Karpas-422 (cell line): ENCODE results near the gene LRRC1. TPM values are rescaled to one million over a fixed set of nuclear protein-coding genes. Genes with fewer than 3 reads are reported as not detected.

Source experiments
- DNase-seq: peaks from one replicate; pipeline ENCODE4 v3.0.0-alpha.2; 2015
- H2AFZ ChIP-seq: fragments of 200-600 bp; sonication (generic); 2 replicates; pipeline ENCODE4 v1.6.1; 2014; ENCODE audit warnings: antibody characterized with exemption, low read length, mixed read lengths
- H3K27ac ChIP-seq: fragments of 200-600 bp; sonication (generic); 2 replicates; pipeline ENCODE4 v1.5.1; 2014; ENCODE audit warnings: mild to moderate bottlenecking, low read length, moderate library complexity
- H3K27me3 ChIP-seq: fragments of 200-600 bp; sonication (generic); 2 replicates; pipeline ENCODE4 v1.6.1; 2014; ENCODE audit warnings: low read length, mixed read lengths
- H3K36me3 ChIP-seq: fragments of 200-600 bp; sonication (generic); 2 replicates; pipeline ENCODE4 v1.6.1; 2014; ENCODE audit warnings: low read length, mixed read lengths; ENCODE audit not compliant: insufficient read depth
- H3K4me1 ChIP-seq: fragments of 200-600 bp; sonication (generic); 2 replicates; pipeline ENCODE4 v1.6.1; 2014; ENCODE audit warnings: mild to moderate bottlenecking, low read length, mixed read lengths
- H3K4me2 ChIP-seq: fragments of 200-600 bp; sonication (generic); 2 replicates; pipeline ENCODE4 v1.6.1; 2014; ENCODE audit warnings: low read length, low read depth, mild to moderate bottlenecking; ENCODE audit not compliant: poor library complexity, severe bottlenecking
- H3K4me3 ChIP-seq: fragments of 200-600 bp; sonication (generic); 2 replicates; pipeline ENCODE4 v1.5.1; 2014; ENCODE audit warnings: mild to moderate bottlenecking, antibody characterized with exemption, low read length, mixed read lengths
- H3K79me2 ChIP-seq: fragments of 200-600 bp; sonication (generic); 2 replicates; pipeline ENCODE4 v1.6.1; 2014; ENCODE audit warnings: mild to moderate bottlenecking, low read length, mixed read lengths
- H3K9ac ChIP-seq: fragments of 200-600 bp; sonication (generic); 2 replicates; pipeline ENCODE4 v1.6.0; 2014; ENCODE audit warnings: low read length
- H3K9me2 ChIP-seq: fragments of 200-600 bp; sonication (generic), shearing (Covaris generic); replicated peaks from 2 replicates; pipeline ENCODE4 v1.6.0; 2014; ENCODE audit warnings: mild to moderate bottlenecking, low read length, moderate library complexity; ENCODE audit not compliant: insufficient read depth
- H3K9me3 ChIP-seq: fragments of 300-700, 200-600 bp; sonication (generic); 2 replicates; pipeline ENCODE4 v1.6.1; 2014; ENCODE audit warnings: low read length, mixed read lengths
- H4K20me1 ChIP-seq: fragments of 200-600 bp; sonication (generic); 2 replicates; pipeline ENCODE4 v1.6.1; 2014; ENCODE audit warnings: mild to moderate bottlenecking, antibody characterized with exemption, low read length, low read depth; ENCODE audit not compliant: insufficient read depth
- total RNA-seq: library from RNA; depleted of rRNA; stranded (reverse); fragments of >200 nt; shearing (Covaris generic); gene quantifications from 2 replicates; pipeline ENCODE4 v1.2.3, GENCODE V29; 2014; ENCODE audit warnings: low replicate concordance

The LRRC1 gene
- total RNA-seq, 1 experiment from 2014 or later: 0.15 TPM

- H3K79me2 ChIP-seq: no peaks in the 10 kb centered on the region
- no peaks in the 10 kb centered on the region for H3K27me3 ChIP-seq
- no peak overlapping the region for H3K9ac ChIP-seq
- H3K36me3 ChIP-seq: no peaks in the 10 kb centered on the region
- no peak overlapping the region for H2AFZ ChIP-seq
- no peak for DNase-seq
- no peak overlapping the region for H3K27ac ChIP-seq
- no peaks in the 10 kb centered on the region for H3K9me2 ChIP-seq
- no peaks in the 10 kb centered on the region for H3K4me1 ChIP-seq
- no peaks in the 10 kb centered on the region for H3K9me3 ChIP-seq
- H3K4me3 ChIP-seq: no peak overlapping the region
- no peak overlapping the region for H3K4me2 ChIP-seq
- no peaks in the 10 kb centered on the region for H4K20me1 ChIP-seq
Observed at GRCh38 chr6:53929821-53930120, 135.0 kb downstream of the LRRC1 start.

GRCh38 chr6:53930330-53930729 lies 135.5 kb downstream of the LRRC1 start:
- Histone ChIP-seq H3K9me3 (no peaks in the 10 kb centered on the region), H3K4me3 (no peak overlapping the region), H3K4me1 (no peaks in the 10 kb centered on the region), H3K27ac (no peak overlapping the region), H3K27me3 (no peaks in the 10 kb centered on the region), H4K20me1 (no peaks in the 10 kb centered on the region), H3K79me2 (no peaks in the 10 kb centered on the region), H2AFZ (no peak overlapping the region), H3K9me2 (no peaks in the 10 kb centered on the region), H3K9ac (no peak overlapping the region), H3K36me3 (no peaks in the 10 kb centered on the region), H3K4me2 (no peak overlapping the region)
- no peak for DNase-seq

- Histone ChIP-seq H2AFZ (no peak overlapping the region), H3K9me2 (no peaks in the 10 kb centered on the region), H3K9ac (no peak overlapping the region), H3K27me3 (no peaks in the 10 kb centered on the region), H3K4me1 (no peaks in the 10 kb centered on the region), H3K4me3 (no peak overlapping the region), H4K20me1 (no peaks in the 10 kb centered on the region), H3K27ac (no peak overlapping the region), H3K79me2 (no peaks in the 10 kb centered on the region), H3K36me3 (no peaks in the 10 kb centered on the region), H3K9me3 (no peaks in the 10 kb centered on the region), H3K4me2 (no peak overlapping the region)
- no peak for DNase-seq
Observed at GRCh38 chr6:53931086-53931485, 136.3 kb downstream of the LRRC1 start.

- Histone ChIP-seq H3K9ac (no peak overlapping the region), H3K4me1 (no peaks in the 10 kb centered on the region), H4K20me1 (no peaks in the 10 kb centered on the region), H3K9me3 (no peaks in the 10 kb centered on the region), H3K27me3 (no peaks in the 10 kb centered on the region), H2AFZ (no peak overlapping the region), H3K36me3 (no peaks in the 10 kb centered on the region), H3K27ac (no peak overlapping the region), H3K4me3 (no peak overlapping the region), H3K4me2 (no peak overlapping the region), H3K9me2 (no peaks in the 10 kb centered on the region), H3K79me2 (no peaks in the 10 kb centered on the region)
- DNase-seq: no peak
Observed at GRCh38 chr6:53932516-53932915, 137.7 kb downstream of the LRRC1 start.

- Histone ChIP-seq H3K27ac (no peak overlapping the region), H3K9ac (no peak overlapping the region), H3K36me3 (no peaks in the 10 kb centered on the region), H3K4me1 (no peaks in the 10 kb centered on the region), H4K20me1 (no peaks in the 10 kb centered on the region), H3K27me3 (no peaks in the 10 kb centered on the region), H3K9me2 (no peaks in the 10 kb centered on the region), H2AFZ (no peak overlapping the region), H3K4me2 (no peak overlapping the region), H3K4me3 (no peak overlapping the region), H3K79me2 (no peaks in the 10 kb centered on the region), H3K9me3 (no peaks in the 10 kb centered on the region)
- DNase-seq: no peak
Observed at GRCh38 chr6:53934023-53934422, 139.2 kb downstream of the LRRC1 start.

GRCh38 chr6:53937461-53937860 lies 142.7 kb downstream of the LRRC1 start:
- Histone ChIP-seq H4K20me1 (no peaks in the 10 kb centered on the region), H3K36me3 (no peaks in the 10 kb centered on the region), H3K4me3 (no peak overlapping the region), H3K9me3 (no peaks in the 10 kb centered on the region), H3K79me2 (no peaks in the 10 kb centered on the region), H2AFZ (no peak overlapping the region), H3K9ac (no peak overlapping the region), H3K27me3 (no peaks in the 10 kb centered on the region), H3K4me1 (no peaks in the 10 kb centered on the region), H3K9me2 (no peaks in the 10 kb centered on the region), H3K4me2 (no peak overlapping the region), H3K27ac (no peak overlapping the region)
- no peak for DNase-seq

- no peaks in the 10 kb centered on the region for H3K9me3 ChIP-seq
- no peak overlapping the region for H3K4me2 ChIP-seq
- no peaks in the 10 kb centered on the region for H3K27me3 ChIP-seq
- no peaks in the 10 kb centered on the region for H3K79me2 ChIP-seq
- H3K4me1 ChIP-seq: no peaks in the 10 kb centered on the region
- no peaks in the 10 kb centered on the region for H3K9me2 ChIP-seq
- no peak for DNase-seq
- H3K36me3 ChIP-seq: no peaks in the 10 kb centered on the region
- H3K9ac ChIP-seq: no peak overlapping the region
- no peak overlapping the region for H3K4me3 ChIP-seq
- no peak overlapping the region for H2AFZ ChIP-seq
- H4K20me1 ChIP-seq: no peaks in the 10 kb centered on the region
- no peak overlapping the region for H3K27ac ChIP-seq
Observed at GRCh38 chr6:53938810-53939209, 144.0 kb downstream of the LRRC1 start.

- no peak overlapping the region for H3K4me2 ChIP-seq
- H3K9ac ChIP-seq: no peak overlapping the region
- H3K79me2 ChIP-seq: no peaks in the 10 kb centered on the region
- H3K27ac ChIP-seq: no peak overlapping the region
- no peaks in the 10 kb centered on the region for H3K9me3 ChIP-seq
- H4K20me1 ChIP-seq: no peaks in the 10 kb centered on the region
- H3K9me2 ChIP-seq: no peaks in the 10 kb centered on the region
- no peaks in the 10 kb centered on the region for H3K36me3 ChIP-seq
- H3K4me1 ChIP-seq: no peaks in the 10 kb centered on the region
- H3K27me3 ChIP-seq: no peaks in the 10 kb centered on the region
- no peak overlapping the region for H3K4me3 ChIP-seq
- no peak for DNase-seq
- H2AFZ ChIP-seq: no peak overlapping the region
Observed at GRCh38 chr6:53939830-53940229, 145.0 kb downstream of the LRRC1 start.

GRCh38 chr6:53943395-53943794 lies 148.6 kb downstream of the LRRC1 start:
- Histone ChIP-seq H3K4me2 (no peak overlapping the region), H3K9ac (no peak overlapping the region)

More at GRCh38 chr6:53943395-53943794, 148.6 kb downstream of the LRRC1 start:
- Histone ChIP-seq H3K9me2 (no peaks in the 10 kb centered on the region), H3K79me2 (no peaks in the 10 kb centered on the region), H3K27ac (no peak overlapping the region), H4K20me1 (no peaks in the 10 kb centered on the region), H3K27me3 (no peaks in the 10 kb centered on the region), H3K4me1 (no peaks in the 10 kb centered on the region), H3K4me3 (no peak overlapping the region), H3K36me3 (no peaks in the 10 kb centered on the region), H3K9me3 (no peaks in the 10 kb centered on the region), H2AFZ (no peak overlapping the region)
- DNase-seq: no peak
